Neuronal stem cell (in vitro differentiated cells): ENCODE results near the gene SLC2A6.
A peak's percentile ranks its signal among the peaks of the same experiment; 100 is the strongest.

ENCODE experiments used
- DNase-seq: peaks from one replicate; pipeline ENCODE4 v3.0.0-alpha.2; 2013; ENCODE audit warnings: low spot score
- H2AFZ ChIP-seq: one replicate; pipeline ENCODE4 v1.6.1; 2013; ENCODE audit warnings: mild to moderate bottlenecking, low read length, inconsistent platforms
- H2AK5ac ChIP-seq: 2 replicates; pipeline ENCODE4 v1.6.1; 2013; ENCODE audit warnings: low read depth, mild to moderate bottlenecking, inconsistent platforms, low read length, moderate library complexity, mixed read lengths
- H2BK120ac ChIP-seq: 2 replicates; pipeline ENCODE4 v1.6.1; 2013; ENCODE audit warnings: low read depth, mild to moderate bottlenecking, inconsistent platforms, low read length, moderate library complexity, mixed read lengths
- H2BK12ac ChIP-seq: one replicate; pipeline ENCODE4 v1.6.1; 2013; ENCODE audit warnings: low read length, inconsistent platforms
- H2BK15ac ChIP-seq: 2 replicates; pipeline ENCODE4 v1.6.1; 2013; ENCODE audit warnings: mild to moderate bottlenecking, low read length, inconsistent platforms, mixed read lengths
- H2BK5ac ChIP-seq: one replicate; pipeline ENCODE4 v1.6.1; 2013; ENCODE audit warnings: inconsistent platforms, mild to moderate bottlenecking, low read length, moderate library complexity
- H3K14ac ChIP-seq: one replicate; pipeline ENCODE4 v1.6.1; 2013; ENCODE audit warnings: low read length, inconsistent platforms
- H3K18ac ChIP-seq: 2 replicates; pipeline ENCODE4 v1.6.1; 2013; ENCODE audit warnings: low read length, inconsistent platforms
- H3K23ac ChIP-seq: 2 replicates; pipeline ENCODE4 v1.6.1; 2013; ENCODE audit warnings: low read depth, mild to moderate bottlenecking, mixed read lengths, low read length, inconsistent platforms; ENCODE audit not compliant: poor library complexity
- H3K27ac ChIP-seq: replicated peaks from 3 replicates; pipeline ENCODE4 v1.5.1; 2013; ENCODE audit warnings: low read length, inconsistent platforms
- H3K27me3 ChIP-seq, 3 experiments: 2 replicates each; pipeline ENCODE4 v1.6.1; 2013; ENCODE audit warnings: low read length in 3 of 3, mild to moderate bottlenecking in 2 of 3, inconsistent platforms in 1 of 3, low read depth in 1 of 3, mixed read lengths in 1 of 3, moderate library complexity in 1 of 3; ENCODE audit not compliant: control insufficient read depth in 3 of 3, insufficient read depth in 3 of 3
- H3K36me3 ChIP-seq, 2 donors: replicated peaks in 1 of 2; 2 replicates each; pipeline ENCODE4 v1.6.1; 2013; ENCODE audit warnings: low read length in 2 of 2; ENCODE audit not compliant: control insufficient read depth in 2 of 2, insufficient read depth in 2 of 2
- H3K4ac ChIP-seq: 2 replicates; pipeline ENCODE4 v1.6.1; 2013; ENCODE audit warnings: inconsistent platforms, mild to moderate bottlenecking, low read length, moderate library complexity
- H3K4me1 ChIP-seq, 2 donors: 1 replicate in 1 of 2; 2 replicates in 1 of 2; pipeline ENCODE4 v1.6.1; 2013; ENCODE audit warnings: low read length in 2 of 2, low read depth in 1 of 2; ENCODE audit not compliant: control insufficient read depth in 2 of 2, insufficient read depth in 1 of 2
- H3K4me2 ChIP-seq: one replicate; pipeline ENCODE4 v1.6.1; 2013; ENCODE audit warnings: mild to moderate bottlenecking, low read length, inconsistent platforms; ENCODE audit not compliant: insufficient read depth, poor library complexity, severe bottlenecking
- H3K4me3 ChIP-seq, 2 donors: 2 replicates each; pipeline ENCODE4 v1.5.1; 2013; ENCODE audit warnings: low read length in 2 of 2, mild to moderate bottlenecking in 2 of 2, inconsistent platforms in 1 of 2, moderate library complexity in 1 of 2
- H3K79me1 ChIP-seq: one replicate; pipeline ENCODE4 v1.6.1; 2013; ENCODE audit warnings: low read depth, mild to moderate bottlenecking, inconsistent platforms, low read length, moderate library complexity
- H3K9ac ChIP-seq: one replicate; pipeline ENCODE4 v1.6.1; 2013; ENCODE audit warnings: mild to moderate bottlenecking, low read depth, low read length, inconsistent platforms; ENCODE audit not compliant: poor library complexity
- H3K9me3 ChIP-seq, 2 donors: replicated peaks in 1 of 2; 2 replicates each; pipeline versions ENCODE3 to v1.6.1; 2013; ENCODE audit warnings: low read length in 2 of 2, mild to moderate bottlenecking in 2 of 2, inconsistent platforms in 1 of 2, low read depth in 1 of 2, mixed read lengths in 1 of 2, moderate library complexity in 1 of 2; ENCODE audit not compliant: control insufficient read depth in 2 of 2, insufficient read depth in 1 of 2
- H4K8ac ChIP-seq: one replicate; pipeline ENCODE4 v1.6.1; 2013; ENCODE audit warnings: low read depth, mild to moderate bottlenecking, inconsistent platforms, low read length, moderate library complexity
- H4K91ac ChIP-seq: one replicate; pipeline ENCODE4 v1.6.1; 2013; ENCODE audit warnings: low read length, low read depth, mild to moderate bottlenecking, inconsistent platforms; ENCODE audit not compliant: poor library complexity
- WGBS, 2 donors: extraction: QIAGEN DNeasy Blood & Tissue Kit; methylation state at CpG; one replicate each; pipeline ENCODE4 v1.1.7; 2013; ENCODE audit warnings: missing lambda C conversion rate in 2 of 2, mixed read lengths in 1 of 2; ENCODE audit not compliant: insufficient read length in 2 of 2, insufficient replicate concordance in 1 of 2; ENCODE audit errors: extremely low coverage in 2 of 2; 5-methylcytosine and 5-hydroxymethylcytosine counted together

The SLC2A6 gene

DNA sequence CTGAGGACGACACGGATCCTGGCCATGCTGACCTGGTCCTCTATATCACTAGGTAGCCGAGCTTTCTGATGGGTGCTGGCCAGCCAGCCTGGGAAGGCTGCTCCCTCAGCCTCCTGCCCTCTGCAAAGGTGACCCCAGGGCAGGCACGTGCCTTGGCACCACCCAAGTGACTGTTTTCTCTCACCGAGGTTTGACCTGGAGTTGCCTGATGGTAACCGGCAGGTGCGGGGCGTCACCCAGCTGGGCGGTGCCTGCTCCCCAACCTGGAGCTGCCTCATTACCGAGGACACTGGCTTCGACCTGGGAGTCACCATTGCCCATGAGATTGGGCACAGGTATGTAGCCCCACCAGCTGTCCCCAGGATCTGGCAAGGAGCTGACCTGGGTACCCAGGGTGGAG lies 52.9 kb downstream of the SLC2A6 start:
- Histone ChIP-seq H4K91ac (no peak overlapping the region), H3K9me3 (peaks cover 4 to 10% of the 10 kb centered on the region in 2 donors), H2AFZ (no peak overlapping the region), H3K23ac (peak overlapping the region; percentile 73), H2BK5ac (peak overlapping the region; percentile 24), H3K79me1 (no peaks in the 10 kb centered on the region), H3K27me3 (peaks cover 0 to 19% (median 0%) of the 10 kb centered on the region in 3 experiments), H3K27ac (no peak overlapping the region), H4K8ac (no peak overlapping the region), H2BK120ac (no peak overlapping the region), H2AK5ac (no peak overlapping the region), H3K14ac (no peak overlapping the region), H3K9ac (peak overlapping the region; percentile 50), H3K18ac (no peak overlapping the region), H3K36me3 (peaks cover 4 to 5% of the 10 kb centered on the region in 2 donors), H3K4me1 (peaks cover 0 to 1% of the 10 kb centered on the region in 2 donors), H3K4ac (no peak overlapping the region), H2BK12ac (no peak overlapping the region), H2BK15ac (peak overlapping the region; percentile 78), H3K4me3 (peak overlapping the region in 1 of 2 donors; percentile 49), H3K4me2 (no peak overlapping the region)
- WGBS, 2 donors, result no CpG with 5 or more reads among the region's 11 CpGs
- no peak for DNase-seq

DNA sequence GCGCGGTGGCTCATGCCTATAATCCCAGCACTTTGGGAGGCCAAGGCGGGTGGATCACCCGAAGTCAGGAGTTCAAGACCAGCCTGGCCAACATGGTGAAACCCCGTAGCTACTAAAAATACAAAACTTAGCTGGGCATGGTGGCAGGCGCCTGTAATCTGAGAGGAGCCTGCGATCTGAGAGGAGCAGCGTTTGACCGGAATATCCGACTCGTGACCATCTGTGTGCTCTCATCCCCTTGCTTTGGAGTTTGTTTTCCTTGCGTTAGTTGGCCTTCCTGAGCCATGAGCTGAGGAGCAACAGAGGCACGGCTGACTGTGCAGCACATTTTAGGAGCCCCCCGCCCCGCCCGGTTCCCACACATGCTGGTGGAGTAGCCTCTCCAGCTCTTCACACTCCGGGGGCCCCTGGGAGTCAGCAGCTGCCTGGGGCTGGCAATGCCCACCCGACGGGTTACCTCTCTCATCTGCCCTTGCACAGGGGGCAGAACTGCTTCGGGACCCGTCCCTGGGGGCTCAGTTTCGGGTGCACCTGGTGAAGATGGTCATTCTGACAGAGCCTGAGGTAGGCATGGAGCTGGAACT lies 53.8 kb downstream of the SLC2A6 start:
- Histone ChIP-seq H3K18ac (no peak overlapping the region), H3K27ac (no peak overlapping the region), H3K36me3 (peaks cover 4 to 5% of the 10 kb centered on the region in 2 donors), H3K4me1 (peaks cover 0 to 1% of the 10 kb centered on the region in 2 donors), H4K91ac (no peak overlapping the region), H2BK15ac (no peak overlapping the region), H4K8ac (no peak overlapping the region), H3K4ac (no peak overlapping the region), H2BK12ac (no peak overlapping the region), H3K79me1 (no peaks in the 10 kb centered on the region), H2BK5ac (peak overlapping the region; percentile 24), H3K27me3 (peaks cover 0 to 16% (median 0%) of the 10 kb centered on the region in 3 experiments), H2BK120ac (no peak overlapping the region), H3K23ac (no peak overlapping the region), H3K4me3 (no peak overlapping the region), H3K9ac (no peak overlapping the region), H3K4me2 (no peak overlapping the region), H3K9me3 (peaks cover 4 to 8% of the 10 kb centered on the region in 2 donors), H2AFZ (no peak overlapping the region), H2AK5ac (peak overlapping the region; percentile 37), H3K14ac (no peak overlapping the region)
- no peak for DNase-seq
- no CpG with 5 or more reads among the region's 22 CpGs for WGBS, 2 donors

DNA sequence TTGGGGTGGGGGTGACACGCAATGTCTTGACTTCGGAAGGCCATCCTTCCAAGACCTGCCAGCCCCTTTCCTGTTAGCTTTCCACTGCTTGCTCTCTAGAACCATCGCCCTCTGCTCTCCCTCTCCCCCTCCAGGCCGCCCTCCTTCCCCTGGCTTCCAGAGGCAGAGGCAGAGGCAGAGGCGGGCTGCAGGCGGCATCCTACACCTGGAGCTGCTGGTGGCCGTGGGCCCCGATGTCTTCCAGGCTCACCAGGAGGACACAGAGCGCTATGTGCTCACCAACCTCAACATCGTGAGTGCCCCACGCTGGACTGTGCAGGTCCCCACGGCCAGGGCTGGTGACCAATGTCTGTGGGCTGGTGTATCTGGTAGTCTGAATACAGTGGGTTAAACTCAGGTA lies 54.7 kb downstream of the SLC2A6 start:
- Histone ChIP-seq H3K27me3 (peaks cover 0 to 9% (median 0%) of the 10 kb centered on the region in 3 experiments), H2BK120ac (no peak overlapping the region), H2AFZ (no peak overlapping the region), H2AK5ac (no peak overlapping the region), H3K9ac (no peak overlapping the region), H4K8ac (no peak overlapping the region), H3K23ac (no peak overlapping the region), H2BK12ac (no peak overlapping the region), H2BK15ac (no peak overlapping the region), H3K4me2 (no peak overlapping the region), H3K9me3 (peaks cover 4 to 8% of the 10 kb centered on the region in 2 donors), H3K14ac (no peak overlapping the region), H2BK5ac (no peak overlapping the region), H3K79me1 (no peaks in the 10 kb centered on the region), H3K4me1 (peaks cover 0 to 1% of the 10 kb centered on the region in 2 donors), H3K27ac (no peak overlapping the region), H3K36me3 (peaks cover 4 to 5% of the 10 kb centered on the region in 2 donors), H3K18ac (no peak overlapping the region), H3K4me3 (no peak overlapping the region), H4K91ac (no peak overlapping the region), H3K4ac (no peak overlapping the region)
- no CpG with 5 or more reads among the region's 12 CpGs for WGBS, 2 donors
- no peak for DNase-seq

DNA sequence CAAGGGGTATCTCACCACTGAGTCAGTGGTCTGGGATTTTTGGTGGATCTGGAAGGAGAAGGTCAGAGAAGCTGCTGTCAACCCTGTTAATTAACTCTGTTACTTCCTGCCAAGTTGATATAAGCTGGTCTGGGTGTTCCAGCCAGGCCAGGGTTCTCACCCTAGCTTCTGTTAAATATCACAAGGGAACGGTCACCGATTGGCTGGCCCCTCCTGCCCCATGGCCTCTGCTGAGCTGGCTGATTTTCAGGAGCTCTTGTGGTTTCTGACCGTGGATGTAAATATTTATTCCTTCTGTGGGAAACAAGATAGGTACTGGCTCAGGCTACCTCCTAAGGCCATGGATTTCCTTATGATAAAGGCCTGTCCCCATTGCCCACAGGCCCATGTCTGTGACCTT lies 55.7 kb downstream of the SLC2A6 start:
- Histone ChIP-seq H3K27ac (no peak overlapping the region), H3K79me1 (no peaks in the 10 kb centered on the region), H2AFZ (no peak overlapping the region), H3K4me1 (peaks cover 0 to 4% of the 10 kb centered on the region in 2 donors), H3K14ac (no peak overlapping the region), H2BK12ac (no peak overlapping the region), H3K9me3 (peaks cover 4 to 8% of the 10 kb centered on the region in 2 donors), H3K18ac (no peak overlapping the region), H3K4ac (no peak overlapping the region), H2BK15ac (no peak overlapping the region), H3K9ac (no peak overlapping the region), H3K23ac (no peak overlapping the region), H4K8ac (no peak overlapping the region), H3K36me3 (peaks cover 4 to 5% of the 10 kb centered on the region in 2 donors), H2BK120ac (no peak overlapping the region), H3K4me3 (no peak overlapping the region), H2AK5ac (no peak overlapping the region), H3K27me3 (peaks cover 0 to 8% (median 0%) of the 10 kb centered on the region in 3 experiments), H3K4me2 (no peak overlapping the region), H2BK5ac (no peak overlapping the region), H4K91ac (no peak overlapping the region)
- DNase-seq, result no peak
- WGBS, 2 donors, result no CpG with 5 or more reads among the region's 3 CpGs
